DMS153 (cell line): ENCODE measurements around the gene GNG4.
"Not testable (repeated sequence)": the region's sequence is repeated elsewhere in the genome, so short reads cannot be mapped to it uniquely, and the experiment has no call there.

Source experiments
- DNase-seq: peaks from one replicate; lab custom pipeline; 2025; lab: John Stamatoyannopoulos, UW

Gene GNG4

GRCh38 chr1:235625831-235626230, 23.8 kb downstream of the GNG4 start:
- DNase-seq = no peak

- DNase-seq = no peak
Observed at GRCh38 chr1:235625340-235625739, 24.2 kb downstream of the GNG4 start.

GRCh38 chr1:235624721-235625333, 24.8 kb downstream of the GNG4 start:
- DNase-seq = no peak

- no peak for DNase-seq
Observed at GRCh38 chr1:235622936-235623779, 26.4 kb downstream of the GNG4 start.

- not testable (repeated sequence) for DNase-seq
Observed at GRCh38 chr1:235619149-235619548, 30.4 kb downstream of the GNG4 start.

- no peak for DNase-seq
Observed at GRCh38 chr1:235617808-235618207, 31.8 kb downstream of the GNG4 start.

GRCh38 chr1:235617140-235617539, 32.4 kb downstream of the GNG4 start:
- no peak for DNase-seq

GRCh38 chr1:235614442-235614954, 35.1 kb downstream of the GNG4 start:
- DNase-seq = no peak

GRCh38 chr1:235613602-235614001, 36.0 kb downstream of the GNG4 start:
- DNase-seq = no peak

- DNase-seq = no peak
Observed at GRCh38 chr1:235612761-235613160, 36.8 kb downstream of the GNG4 start.

GRCh38 chr1:235610157-235610556, 39.4 kb downstream of the GNG4 start:
- no peak for DNase-seq

- DNase-seq = no peak
Observed at GRCh38 chr1:235608278-235608677, 41.3 kb downstream of the GNG4 start.

GRCh38 chr1:235607284-235607683, 42.3 kb downstream of the GNG4 start:
- no peak for DNase-seq

- DNase-seq = no peak
Observed at GRCh38 chr1:235601104-235601503, 48.5 kb downstream of the GNG4 start.

GRCh38 chr1:235599536-235599935, 50.0 kb downstream of the GNG4 start:
- DNase-seq = no peak

GRCh38 chr1:235597867-235598553, 51.6 kb downstream of the GNG4 start:
- no peak for DNase-seq

GRCh38 chr1:235595079-235595478, 54.5 kb downstream of the GNG4 start:
- no peak for DNase-seq

GRCh38 chr1:235594281-235594895, 55.2 kb downstream of the GNG4 start:
- DNase-seq = not testable (repeated sequence)

GRCh38 chr1:235588916-235589515, 60.6 kb downstream of the GNG4 start:
- no peak for DNase-seq

GRCh38 chr1:235588156-235588555, 61.4 kb downstream of the GNG4 start:
- DNase-seq = no peak

GRCh38 chr1:235586992-235587391, 62.6 kb downstream of the GNG4 start:
- DNase-seq = no peak

GRCh38 chr1:235586413-235586812, 63.2 kb downstream of the GNG4 start:
- no peak for DNase-seq
